DMS153 (cell line): ENCODE measurements around the gene ADAR.

ENCODE experiments used
- DNase-seq: peaks from one replicate; lab custom pipeline; 2025; lab: John Stamatoyannopoulos, UW

Gene ADAR

DNA sequence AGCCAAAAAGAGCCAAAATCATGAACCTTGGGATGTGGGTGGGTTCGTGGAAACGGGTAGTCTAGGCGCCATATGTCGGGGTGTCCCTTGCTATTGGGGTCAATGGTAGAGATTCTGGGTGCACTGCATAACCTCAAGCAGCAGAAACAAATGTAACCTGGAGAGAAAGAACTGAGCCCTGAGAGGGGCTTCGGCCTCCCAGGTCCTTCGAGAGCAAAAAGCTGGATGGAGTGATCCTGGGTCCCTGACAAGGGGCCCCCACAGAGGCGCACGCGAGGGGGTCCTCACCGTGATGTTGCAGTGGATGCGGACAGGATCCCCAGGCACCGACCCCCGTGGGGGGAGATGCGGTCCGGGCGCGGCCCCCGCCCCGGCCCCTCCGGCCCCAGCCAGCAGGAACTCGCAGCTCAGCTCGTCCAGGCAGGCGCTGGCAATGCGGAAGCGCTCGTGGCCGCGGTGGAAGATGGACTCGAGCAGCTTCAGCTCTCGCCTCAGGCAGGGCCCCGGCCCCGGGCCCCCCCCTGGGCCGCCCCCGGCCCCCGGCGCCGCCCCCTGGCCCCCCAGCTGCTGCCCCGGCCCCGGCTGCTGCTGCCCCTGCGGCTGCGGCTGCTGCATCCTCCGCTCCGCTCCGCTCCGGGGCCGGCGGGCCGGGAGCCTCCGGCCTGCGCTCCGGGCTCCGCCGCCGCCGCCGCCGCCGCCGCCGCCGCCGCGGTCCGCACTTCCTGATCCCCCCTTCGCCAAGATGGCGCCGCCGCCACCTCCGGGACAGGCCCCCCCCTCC is 49.9 kb downstream of the ADAR start, which contains the start of gene UBE2Q1:
UBE2Q1 (minus strand) TSS at position 724 of the 781 bp plus-strand sequence; CDS start at position 615, 109 bp downstream.
- no peak for DNase-seq

DNA sequence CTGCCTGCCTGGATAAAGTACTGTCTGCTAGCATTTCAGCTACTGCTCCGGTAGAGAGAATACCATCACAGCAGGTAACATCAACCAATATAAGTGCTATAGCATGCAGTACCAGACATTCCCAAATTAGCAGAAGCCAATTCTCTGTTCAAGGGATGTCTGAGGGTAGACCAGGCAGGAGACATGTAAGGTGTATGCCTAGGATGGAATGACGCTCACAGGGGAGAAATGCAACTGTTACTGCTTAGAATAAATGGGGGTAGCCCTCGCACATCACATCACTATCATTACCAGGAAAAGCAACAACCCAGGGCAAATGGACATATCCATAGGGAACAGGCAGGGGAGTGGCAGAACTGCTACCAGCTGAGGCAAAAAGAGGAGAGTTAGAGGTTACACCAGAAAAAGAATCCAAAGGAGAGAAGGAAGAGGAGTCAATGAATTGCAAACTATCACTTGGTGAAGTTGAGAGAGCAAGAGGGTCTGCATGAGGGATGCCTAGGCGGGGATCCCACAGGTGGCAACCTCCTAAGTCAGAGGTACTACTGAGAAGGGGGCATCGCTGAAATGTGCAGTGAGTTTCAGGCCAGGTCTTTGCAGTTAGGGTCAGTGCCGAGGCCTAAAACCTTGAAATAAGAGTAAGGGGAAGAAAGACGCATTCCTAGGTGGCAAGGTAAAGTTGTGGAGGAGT is 50.6 kb downstream of the ADAR start:
- DNase-seq: no peak

DNA sequence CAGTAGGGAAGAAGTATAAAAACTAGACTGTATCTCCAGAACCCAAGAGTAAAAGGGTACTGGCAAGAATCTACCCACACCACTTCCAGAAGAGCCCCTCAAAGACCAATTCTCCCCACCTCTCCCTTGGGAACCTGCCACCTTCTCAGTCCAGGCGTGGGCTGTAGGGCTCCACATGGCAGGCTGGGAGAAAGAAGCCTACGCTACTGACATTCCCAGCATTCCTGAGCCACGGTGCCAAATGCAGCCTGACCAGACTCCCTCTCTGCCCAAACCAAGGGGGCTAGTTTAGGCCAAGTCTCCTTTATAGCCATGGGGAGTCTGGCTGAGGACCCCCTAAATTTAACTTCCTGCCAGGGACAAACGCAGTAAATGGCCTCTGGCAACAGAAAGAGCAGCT is 51.6 kb downstream of the ADAR start:
- no peak for DNase-seq

DNA sequence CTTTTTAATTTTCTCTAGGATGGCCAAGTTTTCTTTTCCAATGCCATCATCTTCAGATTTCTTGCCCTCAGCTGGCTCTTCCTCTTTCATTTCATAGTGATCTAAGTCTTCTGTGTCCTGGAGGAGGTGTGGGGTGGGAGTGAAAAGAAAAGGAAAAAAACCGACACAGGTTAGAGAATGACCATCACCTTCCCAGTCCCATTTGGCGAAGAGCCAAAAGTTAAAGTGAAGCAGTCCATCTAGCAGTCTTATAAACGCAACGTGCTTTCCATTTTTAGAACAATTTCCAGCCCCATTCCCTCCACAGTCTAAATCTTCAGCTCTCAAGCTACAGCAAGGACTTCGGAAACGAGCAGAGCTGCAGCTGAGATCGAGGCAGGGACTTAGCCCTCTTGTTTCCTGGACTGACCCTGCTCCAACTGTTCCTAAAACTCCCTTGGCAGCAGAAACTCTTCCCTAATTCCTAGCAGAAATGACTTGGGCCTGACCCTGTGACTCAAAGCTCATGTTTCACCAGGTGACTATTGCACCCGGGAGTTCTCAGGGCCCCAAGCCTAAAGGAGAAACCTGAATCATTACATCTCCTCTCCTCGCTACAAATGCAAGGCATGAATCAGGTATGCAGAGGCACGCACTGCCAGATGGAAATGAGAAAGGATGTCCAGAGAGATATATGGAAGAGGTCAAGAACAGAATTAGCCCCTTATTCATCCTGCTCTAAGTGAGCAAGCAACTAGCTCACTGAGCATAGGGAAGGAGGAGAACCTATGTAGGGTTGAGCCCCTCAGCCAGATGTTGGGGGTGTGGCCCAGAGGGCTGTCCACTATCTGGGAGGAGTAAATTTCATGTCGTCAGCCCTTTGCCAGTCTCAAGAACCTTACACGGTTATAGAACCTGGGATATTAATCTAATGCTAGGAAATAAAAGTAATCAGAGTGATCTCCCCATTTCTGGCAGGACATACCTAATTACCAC is 54.6 kb downstream of the ADAR start:
- DNase-seq: no peak

DNA sequence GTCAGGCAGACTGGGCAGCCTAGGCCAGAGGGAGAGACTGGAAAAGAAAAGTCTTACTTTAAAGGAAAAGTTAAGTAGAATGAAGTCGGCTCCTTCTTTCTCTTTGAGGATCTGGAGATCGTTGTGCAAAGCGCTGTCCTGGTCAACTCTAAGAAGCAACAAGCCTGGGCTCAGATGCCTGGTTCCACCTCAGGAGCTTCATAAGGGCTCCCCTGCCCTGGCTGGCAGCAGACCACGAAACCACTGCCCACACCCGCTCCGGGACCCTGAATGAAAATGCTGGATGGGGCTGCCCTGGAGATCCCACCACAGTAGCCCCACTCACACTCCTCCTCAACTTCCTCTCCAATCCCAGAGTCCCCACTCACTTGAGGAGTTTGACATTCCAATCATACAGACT is 56.0 kb downstream of the ADAR start:
- no peak for DNase-seq

DNA sequence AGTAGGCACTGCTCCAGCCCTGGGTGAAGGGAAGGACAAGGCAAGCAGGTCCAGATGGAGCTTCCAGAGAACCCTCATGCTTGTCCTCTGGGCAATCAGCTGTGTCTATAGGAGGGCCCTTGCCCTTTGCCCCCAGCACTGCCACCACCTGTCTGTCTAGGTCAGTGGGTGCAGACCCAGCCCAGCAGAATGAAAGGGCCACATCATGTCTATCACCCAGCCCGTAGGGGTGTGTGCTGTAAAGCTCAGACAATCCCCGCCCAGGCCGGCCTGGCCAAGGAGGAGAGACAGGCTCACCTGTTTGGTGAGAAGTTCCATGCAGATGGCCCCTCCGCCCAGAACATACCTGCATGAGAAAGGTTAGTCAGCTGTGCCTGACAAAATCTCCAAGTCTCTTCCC is 56.5 kb downstream of the ADAR start:
- no peak for DNase-seq

DNA sequence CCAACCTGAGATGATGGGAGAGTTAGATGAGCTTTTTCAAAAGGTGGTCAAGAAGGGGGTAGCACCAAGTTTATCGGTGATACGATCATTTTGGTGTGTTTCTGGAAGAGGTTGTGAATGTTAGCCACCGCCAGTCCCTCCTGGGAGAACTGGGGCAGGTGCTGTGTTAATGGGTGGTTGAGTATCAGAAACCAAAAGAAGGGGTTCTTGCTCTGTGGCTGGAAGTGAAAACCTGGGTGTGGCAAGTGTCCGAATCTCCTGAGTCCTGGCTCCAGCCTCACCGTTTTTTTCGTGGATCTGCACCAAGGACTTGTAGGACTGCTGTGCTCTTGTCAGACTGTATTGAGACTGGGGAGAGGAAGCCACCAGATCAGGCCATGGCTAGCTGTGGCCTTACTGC is 57.3 kb downstream of the ADAR start:
- DNase-seq: no peak

DNA sequence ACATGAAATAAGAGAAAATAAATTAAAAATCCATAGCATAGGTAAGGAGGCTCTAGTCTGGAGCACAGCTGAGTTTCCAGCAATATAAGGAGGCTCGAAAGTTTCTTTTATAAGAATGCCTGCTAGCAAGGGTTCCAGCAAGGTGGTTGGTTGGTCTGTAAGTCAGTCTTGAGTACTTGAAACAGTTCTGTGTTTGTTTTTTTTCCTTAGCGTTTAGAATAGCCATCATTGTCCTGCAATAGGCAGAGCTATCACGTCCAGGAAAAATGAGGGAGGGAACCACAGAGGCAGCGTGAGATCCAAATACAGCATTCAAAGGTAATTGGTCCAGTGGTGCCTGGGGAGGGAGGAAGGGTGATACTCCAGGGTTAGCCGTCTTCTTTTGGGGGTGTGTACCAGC is 57.9 kb downstream of the ADAR start:
- DNase-seq: no peak

DNA sequence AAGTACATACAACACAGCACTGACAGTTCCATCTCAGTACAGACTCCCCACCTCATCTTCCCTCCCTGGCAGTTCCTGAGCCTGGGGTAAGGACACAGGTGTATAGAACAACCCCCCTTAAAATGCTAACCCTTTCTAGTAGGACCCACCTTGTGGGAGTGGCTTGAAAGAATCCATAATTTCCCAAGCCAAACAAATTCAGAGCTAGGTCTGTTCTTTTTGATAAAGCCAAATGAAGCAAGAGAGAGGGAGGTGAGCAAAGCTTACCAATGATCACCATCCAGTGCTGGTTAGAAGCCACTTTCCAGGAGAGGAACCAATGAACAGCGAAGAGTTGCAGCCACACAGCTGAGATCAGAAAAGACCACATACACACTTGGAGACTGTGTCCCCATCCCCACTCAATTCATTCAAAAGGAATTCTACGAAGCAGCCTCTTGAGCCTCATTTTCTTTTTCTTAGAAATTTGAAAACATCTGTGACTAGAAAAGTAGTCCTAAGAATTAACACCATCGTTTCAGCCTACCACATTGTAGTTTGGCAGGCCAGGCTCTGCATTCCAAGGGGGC is 58.7 kb downstream of the ADAR start:
- DNase-seq: no peak

DNA sequence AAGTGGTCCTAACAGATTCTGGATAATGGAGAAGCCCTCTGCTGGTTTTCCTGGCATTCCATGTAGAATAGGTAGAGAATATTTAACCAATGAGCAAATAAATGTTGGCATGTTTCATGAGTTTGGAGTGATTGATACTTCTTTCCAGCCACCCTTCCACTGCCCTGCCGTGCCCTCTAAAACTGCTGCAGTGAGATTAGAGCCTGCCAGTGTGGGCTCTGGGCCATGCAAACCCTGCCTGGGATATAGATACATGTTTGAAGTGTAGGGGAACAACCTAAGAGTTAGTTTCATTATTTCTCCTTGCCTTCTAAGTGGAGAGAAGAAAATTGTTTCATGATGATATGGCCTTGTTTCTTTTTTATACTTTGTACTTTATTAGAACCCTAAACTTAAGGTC is 60.0 kb downstream of the ADAR start:
- no peak for DNase-seq

DNA sequence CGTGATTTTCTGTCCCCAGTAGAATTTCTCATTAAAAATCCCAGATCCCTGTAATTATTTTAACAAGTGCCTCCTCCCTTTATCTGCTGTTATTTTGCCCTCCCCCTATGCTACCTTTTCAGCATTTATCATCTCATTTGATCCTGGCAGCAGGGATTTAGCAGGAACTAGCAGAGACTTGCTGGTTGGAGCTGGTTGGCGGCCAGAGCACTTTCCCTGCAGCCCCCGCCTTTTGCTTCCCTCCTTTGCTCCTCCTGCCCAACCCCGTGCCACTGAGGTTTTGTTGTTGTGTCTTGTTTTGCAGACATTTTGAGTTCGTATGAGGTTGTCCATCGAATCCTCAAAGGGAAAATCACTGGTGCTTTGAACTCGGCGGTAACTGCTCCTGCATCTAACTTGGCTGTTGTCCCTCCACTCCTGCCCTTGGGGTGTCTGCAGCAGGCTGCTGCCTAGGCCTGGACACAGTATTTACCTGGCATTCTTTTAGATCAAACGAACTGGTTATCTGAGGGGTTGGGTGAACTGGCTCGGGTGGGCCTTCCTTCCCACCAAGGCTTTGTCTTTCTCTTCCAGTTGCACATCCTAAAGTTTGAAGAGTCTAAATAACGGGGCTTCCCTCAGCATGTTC is 60.8 kb downstream of the ADAR start:
- DNase-seq: no peak

DNA sequence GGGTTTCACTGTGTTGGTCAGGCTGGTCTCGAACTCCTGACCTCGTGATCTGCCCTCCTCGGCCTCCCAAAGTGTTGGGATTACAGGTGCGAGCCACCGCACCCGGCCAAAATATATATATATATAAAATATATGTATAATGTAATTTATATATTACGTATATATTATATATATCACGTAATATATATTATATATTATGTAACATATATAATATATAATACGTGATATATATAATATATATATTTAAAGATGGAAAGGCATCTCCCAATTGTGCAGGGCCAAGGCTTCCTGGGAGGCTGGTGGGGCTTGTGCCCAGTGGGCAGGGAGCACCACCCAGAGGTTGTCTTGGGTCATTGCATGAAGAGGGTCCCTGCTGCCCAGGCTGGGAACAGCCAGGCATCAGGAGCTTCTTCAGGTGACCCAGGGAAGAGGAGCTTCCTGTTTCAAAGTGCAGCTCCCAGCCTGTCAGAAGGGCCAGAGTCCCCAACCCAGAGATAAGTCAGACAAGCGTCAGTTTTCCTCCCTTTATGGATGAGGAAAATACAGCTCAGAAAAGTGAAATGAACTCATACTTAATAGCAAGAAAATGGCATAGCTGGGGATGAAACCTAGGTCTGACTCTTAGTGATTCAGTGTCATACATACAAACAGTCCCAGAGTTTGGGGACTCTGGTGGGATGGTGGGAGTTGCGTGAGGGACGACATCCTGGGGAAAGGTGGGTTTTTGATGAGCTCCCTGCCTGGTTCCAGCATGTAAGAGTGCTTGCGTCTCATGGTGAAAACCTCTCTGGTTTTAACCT is 61.5 kb downstream of the ADAR start:
- DNase-seq: peak; percentile 70

DNA sequence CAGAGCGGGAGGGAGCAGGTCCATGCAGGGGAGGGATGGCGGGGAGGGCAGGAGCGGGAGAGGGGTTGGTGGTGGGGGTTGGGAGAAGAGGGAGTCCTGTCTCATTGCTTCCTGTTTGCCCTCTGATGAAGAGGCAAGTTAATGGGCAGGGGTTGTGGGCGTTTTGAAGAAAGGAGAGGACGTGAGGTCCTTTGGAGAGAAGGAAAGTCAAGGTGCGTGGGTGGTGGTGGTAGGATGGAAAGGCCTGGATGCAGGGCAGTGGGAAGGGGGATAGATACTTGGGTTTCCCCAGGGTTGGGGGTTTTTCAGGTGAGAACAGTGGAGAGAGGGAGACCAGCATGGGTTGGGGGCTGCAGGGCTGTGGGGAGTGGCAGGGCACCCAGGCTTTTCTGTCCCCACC is 66.8 kb downstream of the ADAR start:
- DNase-seq: no peak

DNA sequence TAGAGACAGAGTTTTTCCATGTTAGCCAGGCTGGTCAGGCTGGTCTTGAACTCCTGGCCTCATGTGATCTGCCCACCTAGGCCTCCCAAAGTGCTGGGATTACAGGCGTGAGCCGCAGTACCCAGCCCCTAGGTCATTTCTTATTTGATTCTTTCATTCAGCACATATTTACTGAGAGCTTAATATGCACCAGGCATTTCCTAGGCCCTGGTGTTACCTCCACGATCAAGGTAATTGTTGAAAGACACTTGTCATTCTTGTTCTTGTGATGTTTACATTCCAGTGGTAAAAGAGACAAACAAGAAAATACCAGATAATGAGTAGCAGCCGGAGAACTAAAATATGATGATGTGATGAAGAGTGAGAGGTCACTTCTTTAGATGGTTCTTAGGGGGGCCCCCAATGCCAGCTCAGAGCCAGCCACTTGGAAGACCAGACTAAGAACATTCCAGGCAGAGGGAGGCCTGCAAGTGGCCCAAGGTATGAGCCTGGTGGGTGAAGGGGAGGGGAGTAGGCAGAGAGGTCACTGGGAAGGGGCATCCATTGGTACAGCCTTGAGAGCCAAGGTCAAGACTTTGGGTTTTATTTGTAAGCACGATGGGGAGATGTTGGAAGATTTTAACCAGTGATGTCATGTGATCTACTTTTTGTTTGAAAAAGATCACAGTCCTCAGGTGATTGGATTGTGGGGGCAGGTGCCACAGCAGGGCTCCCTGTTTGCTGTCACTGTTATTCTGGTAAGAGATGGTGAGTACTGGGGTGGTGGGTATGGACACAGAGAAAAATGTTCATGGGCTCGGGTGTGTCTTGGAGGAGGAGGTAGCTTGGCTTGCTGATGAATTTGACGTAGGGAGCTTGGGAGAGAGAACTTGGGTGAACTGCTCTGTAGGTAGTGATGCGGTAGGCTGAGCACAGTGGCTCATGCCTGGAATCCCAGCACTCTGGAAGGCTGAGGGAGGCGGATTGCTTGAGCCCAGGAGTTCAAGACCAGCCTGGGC is 68.2 kb downstream of the ADAR start:
- no peak for DNase-seq

DNA sequence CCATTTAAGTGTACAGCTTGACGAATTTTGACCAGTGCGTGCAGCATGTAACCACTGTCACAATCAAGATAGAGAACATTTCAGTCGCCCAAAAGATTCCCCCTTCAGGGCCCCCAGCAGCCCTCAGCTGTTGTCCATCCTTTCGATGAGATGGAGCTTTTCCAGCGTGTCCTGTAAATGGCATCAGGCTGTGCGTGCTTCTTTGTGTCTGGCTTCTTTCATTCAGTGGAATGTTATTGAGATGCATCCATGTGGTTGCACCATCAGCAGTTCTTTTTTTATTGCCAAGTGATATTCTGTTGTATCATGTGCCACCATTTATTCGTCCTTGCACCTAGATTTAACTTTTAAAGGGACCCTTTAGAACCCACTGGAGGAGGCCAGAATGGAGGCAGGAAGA is 71.4 kb downstream of the ADAR start:
- DNase-seq: no peak

DNA sequence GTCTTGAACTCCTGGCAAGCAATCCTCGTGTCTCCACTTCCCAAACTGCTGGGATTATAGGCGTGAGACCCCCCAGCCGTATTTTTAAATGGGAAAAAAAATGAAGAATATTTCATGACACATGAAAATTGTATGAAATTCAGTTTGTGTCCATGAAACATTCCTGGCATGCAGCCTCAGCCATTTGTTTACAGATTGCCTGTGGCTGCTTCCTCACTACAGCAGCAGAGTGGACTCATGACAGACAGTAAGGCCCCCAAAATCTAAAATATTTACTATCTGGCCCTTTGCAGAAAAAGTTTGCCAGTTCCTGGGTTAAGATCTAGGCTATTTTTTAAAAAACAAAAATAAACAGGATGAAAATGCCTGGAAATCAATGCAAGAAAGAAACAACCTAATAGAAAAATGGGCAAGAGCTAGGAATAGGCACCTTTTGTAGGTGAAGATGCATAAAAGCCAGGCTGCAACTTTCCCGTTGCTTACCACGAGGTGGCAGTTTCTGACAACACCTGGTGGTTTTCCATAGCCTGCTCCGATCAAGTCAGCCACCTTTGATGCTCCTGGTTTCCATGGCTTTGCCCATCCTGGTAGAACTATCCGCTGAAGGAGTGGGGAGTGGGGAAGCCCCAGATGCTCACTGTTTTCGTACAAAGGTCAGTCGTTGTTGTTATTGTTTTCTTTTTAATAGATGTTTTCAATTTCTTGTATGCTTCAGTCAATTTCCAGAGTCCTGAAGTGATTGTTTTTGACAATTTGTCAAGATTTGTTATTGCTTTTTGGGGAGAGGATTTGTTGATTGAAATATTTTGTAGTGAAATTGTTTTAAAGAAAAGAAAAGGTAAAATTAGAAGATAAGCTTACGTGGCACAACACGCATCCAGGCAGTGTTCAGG is 73.8 kb downstream of the ADAR start:
- peak; percentile 44 for DNase-seq
